B cell (primary cell): ENCODE measurements around the gene OR13C8. TPM values are rescaled to one million over a fixed set of nuclear protein-coding genes. Genes with fewer than 3 reads are reported as not detected.

Experiments
- ATAC-seq: fragments of 200-7000 bp; cut with Tn5 transposase; one replicate; pipeline ENCODE4 v1.10.0; 2021; ENCODE audit warnings: low read depth, mild to moderate bottlenecking, moderate number of reproducible peaks, moderate library complexity
- CTCF ChIA-PET: fragments of 350-600 bp; sonication (Branson Sonifier 250); formaldehyde crosslinking; loops from one replicate; lab custom pipeline; 2021; ENCODE audit warnings: antibody characterized with exemption, inconsistent platforms; lab: Charles Lee
- POLR2A ChIA-PET: fragments of 350-600 bp; sonication (Branson Sonifier 250); formaldehyde crosslinking; loops from one replicate; lab custom pipeline; 2021; ENCODE audit warnings: antibody characterized with exemption; lab: Charles Lee
- DNase-seq: peaks from one replicate; pipeline ENCODE4 v3.0.0; 2013
- H2AFZ ChIP-seq: 2 replicates; pipeline ENCODE4 v1.6.1; 2012; ENCODE audit warnings: mild to moderate bottlenecking, low read depth, low read length; ENCODE audit not compliant: insufficient read depth, poor library complexity, severe bottlenecking
- H3K27ac ChIP-seq, 2 donors: 1 replicate in 1 of 2; 2 replicates in 1 of 2; pipeline ENCODE4 v1.5.1; 2012 to 2013; ENCODE audit warnings: low read length in 2 of 2, mild to moderate bottlenecking in 2 of 2, moderate library complexity in 1 of 2
- H3K27me3 ChIP-seq, 4 experiments: fragments of 200-600 bp in 1 of 4; sonication (generic) in 1 of 4; replicated peaks in 1 of 4; 1 replicate in 2 of 4; 2 replicates in 2 of 4; pipeline versions ENCODE4 v1.6.1 to v1.7.0; 2013 to 2016; ENCODE audit warnings: low read length in 3 of 4, mild to moderate bottlenecking in 2 of 4, mixed read lengths in 1 of 4, moderate library complexity in 1 of 4; ENCODE audit not compliant: insufficient read depth in 4 of 4, control insufficient read depth in 3 of 4; ENCODE audit errors: control extremely low read depth in 1 of 4
- H3K36me3 ChIP-seq, 2 experiments: replicated peaks in 1 of 2; 1 replicate in 1 of 2; 2 replicates in 1 of 2; pipeline versions ENCODE4 v1.6.1 to v1.7.1; 2013; ENCODE audit warnings: low read length in 1 of 2; ENCODE audit not compliant: insufficient read depth in 2 of 2, control insufficient read depth in 1 of 2; ENCODE audit errors: control extremely low read depth in 1 of 2, extremely low read depth in 1 of 2
- H3K4me1 ChIP-seq, 2 donors: fragments of 200-600 bp in 1 of 2; sonication (generic) in 1 of 2; 1 replicate in 1 of 2; 2 replicates in 1 of 2; pipeline versions ENCODE4 v1.5.1 to v1.6.1; 2013 to 2017; ENCODE audit warnings: low read length in 2 of 2; ENCODE audit not compliant: control insufficient read depth in 2 of 2, insufficient read depth in 2 of 2
- H3K4me2 ChIP-seq: replicated peaks from 2 replicates; pipeline ENCODE3; 2012; ENCODE audit warnings: mild to moderate bottlenecking, low read depth, low read length; ENCODE audit not compliant: poor library complexity, severe bottlenecking
- H3K4me3 ChIP-seq, 5 experiments: fragments of 200-600 bp in 1 of 5; sonication (generic) in 1 of 5; 1 replicate in 3 of 5; 2 replicates in 2 of 5; pipeline versions ENCODE4 v1.5.1 to v1.7.0; 2011 to 2016; ENCODE audit warnings: low read length in 4 of 5, mild to moderate bottlenecking in 4 of 5, low read depth in 2 of 5, control low read depth in 1 of 5, moderate library complexity in 1 of 5; ENCODE audit not compliant: insufficient read depth in 1 of 5; ENCODE audit errors: control extremely low read depth in 1 of 5, extremely low read depth in 1 of 5
- H3K79me2 ChIP-seq: fragments of 200-600 bp; sonication (generic); one replicate; pipeline ENCODE4 v1.6.0; 2016; ENCODE audit warnings: low read length; ENCODE audit not compliant: control insufficient read depth, insufficient read depth
- H3K9ac ChIP-seq: fragments of 200-600 bp; sonication (generic); 2 replicates; pipeline ENCODE4 v1.6.1; 2017; ENCODE audit warnings: mild to moderate bottlenecking, low read length, moderate library complexity
- H3K9me3 ChIP-seq, 3 donors: one replicate each; pipeline versions ENCODE4 v1.6.1 to v1.7.1; 2013; ENCODE audit warnings: low read length in 2 of 3; ENCODE audit not compliant: control insufficient read depth in 2 of 3, insufficient read depth in 1 of 3; ENCODE audit errors: control extremely low read depth in 1 of 3
- H4K20me1 ChIP-seq: 2 replicates; pipeline ENCODE4 v1.6.0; 2012; ENCODE audit warnings: mild to moderate bottlenecking, low read length; ENCODE audit not compliant: insufficient read depth, control insufficient read depth, poor library complexity, severe bottlenecking
- H3K27ac Mint-ChIP-seq: one replicate; pipeline ENCODE4 v1.8.0; 2021; ENCODE audit warnings: mixed read lengths
- H3K27me3 Mint-ChIP-seq: one replicate; pipeline ENCODE4 v1.8.0; 2021; ENCODE audit warnings: mixed read lengths
- H3K4me1 Mint-ChIP-seq: one replicate; pipeline ENCODE4 v1.8.0; 2021; ENCODE audit warnings: mixed read lengths
- H3K4me3 Mint-ChIP-seq: one replicate; pipeline ENCODE4 v1.8.0; 2021; ENCODE audit warnings: mixed read lengths
- H3K9me3 Mint-ChIP-seq: one replicate; pipeline ENCODE4 v1.8.0; 2022; ENCODE audit warnings: mixed read lengths; ENCODE audit not compliant: insufficient read depth
- EZH2 ChIP-seq: IDR thresholded peaks from 2 replicates; pipeline ENCODE4 v1.6.1; 2012; ENCODE audit warnings: borderline replicate concordance, low read depth, mild to moderate bottlenecking, moderate library complexity, low read length; ENCODE audit not compliant: insufficient read depth, poor library complexity, severe bottlenecking
- WGBS: methylation state at CpG from one replicate; pipeline ENCODE4 v1.1.5; 2013; ENCODE audit warnings: missing lambda C conversion rate; ENCODE audit not compliant: insufficient coverage; 5-methylcytosine and 5-hydroxymethylcytosine counted together
- intact Hi-C: fragments of 100-400 bp; cut with micrococcal nuclease; formaldehyde crosslinking; loops from one replicate; pipeline ENCODE4 v1.10.0; 2022
- polyA plus RNA-seq: library from polyadenylated mRNA; depleted of rRNA; stranded (reverse); fragments of >200 nt; gene quantifications from 2 replicates; pipeline ENCODE4 v1.2.3, GENCODE V29; 2012
- total RNA-seq, 2 donors: library from RNA; stranded (reverse); fragments of 120-200 nt in 1 of 2; gene quantifications; 1 replicate in 1 of 2; 2 replicates in 1 of 2; pipeline versions ENCODE4 v1.2.3 to v1.2.4, GENCODE V29; 2013 to 2022
- TF ChIP-seq, protein P1 (sequence below): fragments of 200-600 bp; IDR thresholded peaks from one replicate; pipeline ENCODE4 v1.8.0; 2022; ENCODE audit warnings: antibody characterized with exemption, mild to moderate bottlenecking

The OR13C8 gene
- total and polyA plus RNA-seq, 2 donors (not counting 1 experiment from before 2014, with no cell fraction given), result not detected

DNA sequence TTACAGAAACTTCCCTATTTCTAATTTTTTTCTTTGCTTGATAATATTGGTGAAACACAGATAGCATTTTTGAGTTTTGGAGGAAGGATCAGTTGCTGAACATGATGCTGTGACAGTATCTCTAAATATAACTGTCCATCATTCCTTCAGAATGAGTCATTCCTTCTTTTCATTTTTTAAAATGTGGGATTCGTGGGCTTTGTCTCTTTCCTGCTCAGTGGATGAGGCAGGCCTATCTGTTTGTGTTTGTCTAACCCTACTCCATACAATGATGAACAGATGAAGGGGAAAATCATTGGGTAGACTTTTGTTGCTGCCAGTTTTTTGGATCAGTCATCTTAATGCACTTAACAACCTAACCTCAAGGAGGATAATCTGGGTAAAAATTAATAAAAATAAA is 15.7 kb upstream of the OR13C8 start:
- Histone ChIP-seq H3K4me3 (no peak overlapping the region), H3K9me3 (peaks cover 0 to 8% (median 0%) of the 10 kb centered on the region in 3 donors), H3K79me2 (no peaks in the 10 kb centered on the region), H2AFZ (no peak overlapping the region), H4K20me1 (no peaks in the 10 kb centered on the region), H3K9ac (no peak overlapping the region), H3K27me3 (no peaks in the 10 kb centered on the region), H3K4me2 (no peak overlapping the region), H3K36me3 (no peaks in the 10 kb centered on the region), H3K4me1 (no peaks in the 10 kb centered on the region), H3K27ac (no peak overlapping the region)
- TF ChIP-seq EZH2, result no peak
- TF ChIP-seq, protein P1, sequence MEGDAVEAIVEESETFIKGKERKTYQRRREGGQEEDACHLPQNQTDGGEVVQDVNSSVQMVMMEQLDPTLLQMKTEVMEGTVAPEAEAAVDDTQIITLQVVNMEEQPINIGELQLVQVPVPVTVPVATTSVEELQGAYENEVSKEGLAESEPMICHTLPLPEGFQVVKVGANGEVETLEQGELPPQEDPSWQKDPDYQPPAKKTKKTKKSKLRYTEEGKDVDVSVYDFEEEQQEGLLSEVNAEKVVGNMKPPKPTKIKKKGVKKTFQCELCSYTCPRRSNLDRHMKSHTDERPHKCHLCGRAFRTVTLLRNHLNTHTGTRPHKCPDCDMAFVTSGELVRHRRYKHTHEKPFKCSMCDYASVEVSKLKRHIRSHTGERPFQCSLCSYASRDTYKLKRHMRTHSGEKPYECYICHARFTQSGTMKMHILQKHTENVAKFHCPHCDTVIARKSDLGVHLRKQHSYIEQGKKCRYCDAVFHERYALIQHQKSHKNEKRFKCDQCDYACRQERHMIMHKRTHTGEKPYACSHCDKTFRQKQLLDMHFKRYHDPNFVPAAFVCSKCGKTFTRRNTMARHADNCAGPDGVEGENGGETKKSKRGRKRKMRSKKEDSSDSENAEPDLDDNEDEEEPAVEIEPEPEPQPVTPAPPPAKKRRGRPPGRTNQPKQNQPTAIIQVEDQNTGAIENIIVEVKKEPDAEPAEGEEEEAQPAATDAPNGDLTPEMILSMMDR, result no peak
- Mint-ChIP-seq H3K9me3 (no peaks in the 10 kb centered on the region), H3K27ac (no peak overlapping the region), H3K27me3 (peaks cover 4% of the 10 kb centered on the region), H3K4me1 (no peaks in the 10 kb centered on the region), H3K4me3 (no peak overlapping the region)
- POLR2A ChIA-PET, result no interaction called here
- no CpG with 5 or more reads among the region's 1 CpG for WGBS
- DNase-seq (no peak), ATAC-seq (no peak)
- CTCF ChIA-PET, result no interaction called here
- intact Hi-C loops, result no loop called here

DNA sequence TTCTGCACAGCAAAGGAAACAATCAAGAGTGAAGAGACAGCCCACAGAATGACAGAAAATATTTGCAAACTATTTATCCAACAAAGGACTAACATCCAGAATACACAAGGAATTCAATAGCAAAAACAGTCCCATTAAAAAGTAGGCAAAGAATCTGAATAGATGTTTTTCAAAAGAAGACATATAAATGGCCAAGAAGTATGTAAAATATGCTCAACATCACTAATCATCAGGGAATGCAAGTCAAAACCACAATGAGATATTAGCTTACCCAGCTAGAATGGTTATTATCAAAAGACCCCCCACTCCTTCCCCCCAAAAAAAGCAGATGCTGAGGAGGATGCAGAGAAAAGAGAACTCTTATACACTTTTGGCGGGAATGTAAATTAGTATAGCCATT is 13.4 kb upstream of the OR13C8 start:
- WGBS, result no CpG with 5 or more reads among the region's 1 CpG
- Histone ChIP-seq H3K27ac (no peak overlapping the region), H4K20me1 (no peaks in the 10 kb centered on the region), H3K79me2 (no peaks in the 10 kb centered on the region), H3K4me1 (no peaks in the 10 kb centered on the region), H3K9me3 (peaks cover 0 to 8% (median 0%) of the 10 kb centered on the region in 3 donors), H3K4me2 (no peak overlapping the region), H3K4me3 (no peak overlapping the region), H2AFZ (no peak overlapping the region), H3K9ac (no peak overlapping the region), H3K27me3 (no peaks in the 10 kb centered on the region), H3K36me3 (no peaks in the 10 kb centered on the region)
- Mint-ChIP-seq H3K27me3 (peaks cover 4% of the 10 kb centered on the region), H3K4me1 (no peaks in the 10 kb centered on the region), H3K27ac (no peak overlapping the region), H3K4me3 (no peak overlapping the region), H3K9me3 (peaks cover 6% of the 10 kb centered on the region)
- DNase-seq (no peak), ATAC-seq (no peak)
- intact Hi-C loops, result no loop called here
- POLR2A ChIA-PET, result no interaction called here
- CTCF ChIA-PET, result no interaction called here
- TF ChIP-seq, protein P1, result no peak
- TF ChIP-seq EZH2, result no peak
